T-helper 17 cell (primary cell): ENCODE measurements around the gene RASGEF1B. TPM values are rescaled to one million over a fixed set of nuclear protein-coding genes. Genes with fewer than 3 reads are reported as not detected.

ENCODE experiments used
- ATAC-seq: fragments of 150-1000 bp; cut with Tn5 transposase; 2 replicates; pipeline ENCODE4 v1.10.0; 2021; ENCODE audit warnings: mild to moderate bottlenecking, moderate library complexity
- DNase-seq, 3 donors: peaks; one replicate each; pipeline versions ENCODE4 v3.0.0 to v3.0.0-alpha.2; 2020 to 2021
- H3K9me3 ChIP-seq: one replicate; pipeline ENCODE4 v1.7.0; 2013; ENCODE audit warnings: low read length, mild to moderate bottlenecking; ENCODE audit not compliant: control insufficient read depth, poor library complexity, severe bottlenecking
- H3K27ac Mint-ChIP-seq: one replicate; pipeline ENCODE4 v1.8.0; 2022; ENCODE audit warnings: mild to moderate bottlenecking, moderate library complexity, mixed read lengths
- H3K27me3 Mint-ChIP-seq: one replicate; pipeline ENCODE4 v1.8.0; 2022; ENCODE audit warnings: mixed read lengths
- H3K36me3 Mint-ChIP-seq: one replicate; pipeline ENCODE4 v1.8.0; 2022; ENCODE audit warnings: low read depth, mixed read lengths
- H3K4me1 Mint-ChIP-seq: one replicate; pipeline ENCODE4 v1.8.0; 2022; ENCODE audit warnings: mild to moderate bottlenecking, mixed read lengths
- H3K4me3 Mint-ChIP-seq: one replicate; pipeline ENCODE4 v1.8.0; 2022; ENCODE audit warnings: mild to moderate bottlenecking, moderate library complexity, mixed read lengths
- total RNA-seq, 4 donors: library from RNA in 2 of 4; stranded (reverse) in 2 of 4; gene quantifications; one replicate each; pipeline ENCODE4 v1.2.3 and lab custom pipeline; 2022 to 2026

RASGEF1B gene
- total RNA-seq, 2 donors from 2014 or later: 48.3 to 58.7 TPM

GRCh38 chr4:81428002-81428401, 43.7 kb downstream of the RASGEF1B start:
- peaks cover 12% of the 10 kb centered on the region for H3K36me3 Mint-ChIP-seq
- DNase-seq: no peak
- H3K27me3 Mint-ChIP-seq: no peaks in the 10 kb centered on the region
- no peak overlapping the region for H3K4me3 Mint-ChIP-seq
- H3K27ac Mint-ChIP-seq: no peak overlapping the region
- no peak for ATAC-seq
- H3K9me3 ChIP-seq: no peaks in the 10 kb centered on the region
- H3K4me1 Mint-ChIP-seq: no peaks in the 10 kb centered on the region

GRCh38 chr4:81427344-81427821, 44.3 kb downstream of the RASGEF1B start:
- Mint-ChIP-seq H3K4me1 (no peaks in the 10 kb centered on the region), H3K4me3 (no peak overlapping the region), H3K36me3 (peaks cover 12% of the 10 kb centered on the region), H3K27me3 (no peaks in the 10 kb centered on the region), H3K27ac (no peak overlapping the region)
- DNase-seq (no peak), ATAC-seq (no peak)
- H3K9me3 ChIP-seq: no peaks in the 10 kb centered on the region

GRCh38 chr4:81426770-81427289, 44.9 kb downstream of the RASGEF1B start:
- no peaks in the 10 kb centered on the region for H3K9me3 ChIP-seq
- H3K36me3 Mint-ChIP-seq: peaks cover 9% of the 10 kb centered on the region
- H3K4me1 Mint-ChIP-seq: no peaks in the 10 kb centered on the region
- no peak overlapping the region for H3K4me3 Mint-ChIP-seq
- DNase-seq (no peak), ATAC-seq (no peak)
- no peaks in the 10 kb centered on the region for H3K27me3 Mint-ChIP-seq
- no peak overlapping the region for H3K27ac Mint-ChIP-seq

- Mint-ChIP-seq H3K36me3 (peaks cover 12% of the 10 kb centered on the region), H3K4me3 (peak overlapping the region; percentile 33), H3K27ac (peak overlapping the region; percentile 43), H3K4me1 (no peaks in the 10 kb centered on the region), H3K27me3 (no peaks in the 10 kb centered on the region)
- no peaks in the 10 kb centered on the region for H3K9me3 ChIP-seq
- DNase-seq (no peak), ATAC-seq (no peak)
These were observed 46.6 kb downstream of the RASGEF1B start for GRCh38 chr4:81424816-81425755.

- ATAC-seq (no peak), DNase-seq (no peak)
- Mint-ChIP-seq H3K4me3 (no peak overlapping the region), H3K4me1 (no peaks in the 10 kb centered on the region), H3K27ac (no peak overlapping the region), H3K36me3 (peaks cover 9% of the 10 kb centered on the region), H3K27me3 (no peaks in the 10 kb centered on the region)
- H3K9me3 ChIP-seq: no peaks in the 10 kb centered on the region
These were observed 47.4 kb downstream of the RASGEF1B start for GRCh38 chr4:81424336-81424735.

GRCh38 chr4:81422595-81422994, 49.1 kb downstream of the RASGEF1B start:
- no peaks in the 10 kb centered on the region for H3K27me3 Mint-ChIP-seq
- DNase-seq: no peak
- no peaks in the 10 kb centered on the region for H3K4me1 Mint-ChIP-seq
- no peak for ATAC-seq
- H3K27ac Mint-ChIP-seq: no peak overlapping the region
- H3K36me3 Mint-ChIP-seq: peaks cover 5% of the 10 kb centered on the region
- no peaks in the 10 kb centered on the region for H3K9me3 ChIP-seq
- no peak overlapping the region for H3K4me3 Mint-ChIP-seq

GRCh38 chr4:81421346-81422218, 50.1 kb downstream of the RASGEF1B start:
- H3K4me1 Mint-ChIP-seq: no peaks in the 10 kb centered on the region
- peaks cover 5% of the 10 kb centered on the region for H3K36me3 Mint-ChIP-seq
- DNase-seq: no peak
- no peaks in the 10 kb centered on the region for H3K9me3 ChIP-seq
- peak; percentile 64 for ATAC-seq
- no peaks in the 10 kb centered on the region for H3K27me3 Mint-ChIP-seq
- no peak overlapping the region for H3K4me3 Mint-ChIP-seq
- H3K27ac Mint-ChIP-seq: peak overlapping the region; percentile 81

GRCh38 chr4:81418572-81418971, 53.1 kb downstream of the RASGEF1B start:
- DNase-seq (no peak), ATAC-seq (no peak)
- no peaks in the 10 kb centered on the region for H3K4me1 Mint-ChIP-seq
- no peak overlapping the region for H3K4me3 Mint-ChIP-seq
- H3K27me3 Mint-ChIP-seq: no peaks in the 10 kb centered on the region
- H3K9me3 ChIP-seq: no peaks in the 10 kb centered on the region
- H3K27ac Mint-ChIP-seq: no peak overlapping the region
- H3K36me3 Mint-ChIP-seq: peaks cover 3% of the 10 kb centered on the region

- H3K4me3 Mint-ChIP-seq: no peak overlapping the region
- DNase-seq (no peak), ATAC-seq (no peak)
- H3K27me3 Mint-ChIP-seq: peaks cover 13% of the 10 kb centered on the region
- peaks cover 2% of the 10 kb centered on the region for H3K36me3 Mint-ChIP-seq
- H3K9me3 ChIP-seq: no peaks in the 10 kb centered on the region
- peaks cover 6% of the 10 kb centered on the region for H3K4me1 Mint-ChIP-seq
- no peak overlapping the region for H3K27ac Mint-ChIP-seq
These were observed 58.7 kb downstream of the RASGEF1B start for GRCh38 chr4:81412946-81413495.

GRCh38 chr4:81410680-81411079, 61.0 kb downstream of the RASGEF1B start:
- peaks cover 13% of the 10 kb centered on the region for H3K27me3 Mint-ChIP-seq
- no peaks in the 10 kb centered on the region for H3K9me3 ChIP-seq
- DNase-seq: no peak
- no peak overlapping the region for H3K4me3 Mint-ChIP-seq
- ATAC-seq: no peak
- H3K27ac Mint-ChIP-seq: no peak overlapping the region
- peaks cover 8% of the 10 kb centered on the region for H3K4me1 Mint-ChIP-seq
- peaks cover 2% of the 10 kb centered on the region for H3K36me3 Mint-ChIP-seq

GRCh38 chr4:81409836-81410235, 61.9 kb downstream of the RASGEF1B start:
- Mint-ChIP-seq H3K4me1 (peaks cover 13% of the 10 kb centered on the region), H3K36me3 (peaks cover 2% of the 10 kb centered on the region), H3K4me3 (no peak overlapping the region), H3K27me3 (peaks cover 13% of the 10 kb centered on the region), H3K27ac (no peak overlapping the region)
- ATAC-seq: no peak
- H3K9me3 ChIP-seq: no peaks in the 10 kb centered on the region
- DNase-seq: no peak

- Mint-ChIP-seq H3K36me3 (peaks cover 2% of the 10 kb centered on the region), H3K27me3 (peaks cover 14% of the 10 kb centered on the region), H3K4me1 (peaks cover 15% of the 10 kb centered on the region), H3K27ac (no peak overlapping the region), H3K4me3 (no peak overlapping the region)
- no peaks in the 10 kb centered on the region for H3K9me3 ChIP-seq
- ATAC-seq (no peak), DNase-seq (no peak)
These were observed 63.4 kb downstream of the RASGEF1B start for GRCh38 chr4:81408341-81408740.

GRCh38 chr4:81407726-81408125, 64.0 kb downstream of the RASGEF1B start:
- ATAC-seq: no peak
- H3K27me3 Mint-ChIP-seq: peaks cover 18% of the 10 kb centered on the region
- peaks cover 13% of the 10 kb centered on the region for H3K4me1 Mint-ChIP-seq
- H3K9me3 ChIP-seq: no peaks in the 10 kb centered on the region
- no peak overlapping the region for H3K4me3 Mint-ChIP-seq
- no peak for DNase-seq
- H3K27ac Mint-ChIP-seq: no peak overlapping the region
- peaks cover 2% of the 10 kb centered on the region for H3K36me3 Mint-ChIP-seq
